Activated CD8-positive, alpha-beta memory T cell treated with anti-CD3 and anti-CD28 coated beads for 1 hour (primary cell): ENCODE data around the gene LRP1-AS.
A peak's percentile ranks its signal among the peaks of the same experiment; 100 is the strongest.
"Not testable (repeated sequence)": the region's sequence is repeated elsewhere in the genome, so short reads cannot be mapped to it uniquely, and the experiment has no call there.

Source experiments
- DNase-seq, 2 donors: peaks; one replicate each; pipeline ENCODE4 v3.0.0-alpha.2; 2020; ENCODE audit warnings: low read depth in 1 of 2; ENCODE audit errors: extremely low read depth in 1 of 2

LRP1-AS gene

DNA sequence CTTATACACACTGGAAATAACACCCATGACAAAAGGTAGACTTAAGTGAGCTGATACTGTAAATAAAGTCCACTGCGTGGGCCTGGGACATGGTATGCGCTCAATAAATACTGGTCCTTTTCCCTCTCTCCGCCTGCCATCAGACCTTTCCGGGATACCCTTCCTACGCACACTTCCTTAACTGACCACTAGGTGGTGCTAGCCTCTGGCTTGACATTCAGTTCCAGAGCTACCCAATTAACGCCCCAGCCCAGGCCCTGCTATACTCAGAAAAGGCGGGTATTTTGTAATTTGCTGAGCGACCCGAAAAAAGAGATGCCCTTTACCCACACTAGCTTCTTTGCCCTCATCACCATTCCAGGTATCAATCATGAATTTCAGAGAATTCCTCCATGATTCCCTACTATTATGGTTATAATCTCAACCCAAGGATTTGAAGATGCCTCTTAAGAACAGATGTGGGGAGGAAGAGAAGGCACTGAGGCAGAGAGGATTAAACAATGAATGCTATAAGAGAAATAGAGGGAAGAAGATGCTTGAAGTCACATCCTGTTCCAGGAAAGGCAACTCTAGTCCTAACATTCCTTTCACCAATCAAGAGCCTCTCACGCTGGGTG is 23.1 kb downstream of the LRP1-AS start:
- DNase-seq, result peak; percentile 44 to 54

- DNase-seq, result no peak
Observed at GRCh38 chr12:57123813-57124212, 23.6 kb downstream of the LRP1-AS start.

GRCh38 chr12:57120718-57121117 is 26.7 kb downstream of the LRP1-AS start:
- not testable (repeated sequence) for DNase-seq

- no peak for DNase-seq
Observed at GRCh38 chr12:57119294-57120085, 27.9 kb downstream of the LRP1-AS start.

DNA sequence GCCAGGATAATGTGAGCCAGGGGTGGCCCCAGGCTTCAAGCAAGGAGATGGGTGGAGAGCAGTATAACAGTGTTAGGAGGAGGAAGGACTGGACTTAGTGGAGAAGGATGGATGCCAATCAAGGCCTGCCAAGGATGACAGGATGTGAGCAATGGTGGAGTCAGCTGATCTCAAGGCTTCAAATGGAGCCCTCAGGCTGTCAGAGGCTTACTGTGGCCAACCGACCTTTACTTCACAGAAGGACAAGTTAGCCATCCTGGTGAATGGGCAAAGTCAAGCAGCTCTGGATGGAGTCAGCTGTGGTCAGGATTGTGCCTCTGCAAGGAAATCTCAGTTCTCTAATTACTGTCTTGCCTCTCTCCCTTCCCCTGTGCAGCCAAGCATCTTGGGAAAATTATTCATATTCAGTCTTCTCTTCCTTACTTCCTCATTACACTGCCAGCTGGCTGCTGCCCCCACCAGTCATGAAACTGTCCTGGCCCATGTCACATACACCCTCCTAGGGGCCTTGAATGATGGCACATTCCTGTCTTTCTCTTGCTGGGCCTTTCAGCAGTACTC is 28.6 kb downstream of the LRP1-AS start:
- DNase-seq, result no peak

- no peak for DNase-seq
Observed at GRCh38 chr12:57116580-57117281, 30.7 kb downstream of the LRP1-AS start.

- DNase-seq, result no peak
Observed at GRCh38 chr12:57112492-57113294, 34.7 kb downstream of the LRP1-AS start.

DNA sequence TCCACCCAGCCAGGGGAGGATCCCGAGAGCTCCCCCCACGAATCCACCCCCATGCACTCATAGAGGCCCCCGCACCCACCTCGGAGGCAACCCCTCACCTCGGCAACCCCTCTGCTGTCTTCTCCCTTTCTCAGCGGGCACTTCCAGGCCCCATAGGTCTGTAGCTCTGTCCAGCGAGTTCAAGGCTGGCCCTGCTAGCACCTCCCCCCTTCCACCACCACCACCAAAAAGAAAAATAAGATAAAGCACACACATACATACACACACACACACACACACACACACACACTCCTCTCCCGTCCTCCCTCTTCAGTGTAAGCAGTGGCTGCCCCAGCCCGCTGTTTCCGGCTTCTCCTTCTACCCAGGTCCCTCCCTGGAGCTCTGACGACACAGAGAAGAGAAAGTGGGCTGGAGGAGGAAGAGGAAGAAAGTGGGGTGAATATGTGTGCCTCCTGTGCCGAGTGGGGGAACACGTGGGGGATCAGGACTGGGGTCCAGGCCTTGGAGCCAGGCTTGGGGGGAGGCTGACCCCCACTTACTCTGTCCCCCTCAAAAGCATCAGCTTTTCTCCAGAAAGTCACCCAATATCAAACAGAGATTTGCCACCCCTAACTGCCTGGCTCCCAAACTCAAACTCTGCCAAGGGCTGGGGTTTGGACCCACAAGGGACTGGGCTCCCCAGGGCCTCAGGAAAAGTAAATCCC is 36.2 kb downstream of the LRP1-AS start, which contains the start of gene STAT6:
TSS of gene STAT6 (minus strand) at position 332 of the 704 bp plus-strand sequence. CDS start 3,084 bp downstream, outside the sequence.
- DNase-seq, result peak; percentile 63 to 69

GRCh38 chr12:57110104-57111030 is 37.1 kb downstream of the LRP1-AS start:
- peak; percentile 50 to 54 for DNase-seq

GRCh38 chr12:57109207-57110103 is 38.0 kb downstream of the LRP1-AS start:
- no peak for DNase-seq

DNA sequence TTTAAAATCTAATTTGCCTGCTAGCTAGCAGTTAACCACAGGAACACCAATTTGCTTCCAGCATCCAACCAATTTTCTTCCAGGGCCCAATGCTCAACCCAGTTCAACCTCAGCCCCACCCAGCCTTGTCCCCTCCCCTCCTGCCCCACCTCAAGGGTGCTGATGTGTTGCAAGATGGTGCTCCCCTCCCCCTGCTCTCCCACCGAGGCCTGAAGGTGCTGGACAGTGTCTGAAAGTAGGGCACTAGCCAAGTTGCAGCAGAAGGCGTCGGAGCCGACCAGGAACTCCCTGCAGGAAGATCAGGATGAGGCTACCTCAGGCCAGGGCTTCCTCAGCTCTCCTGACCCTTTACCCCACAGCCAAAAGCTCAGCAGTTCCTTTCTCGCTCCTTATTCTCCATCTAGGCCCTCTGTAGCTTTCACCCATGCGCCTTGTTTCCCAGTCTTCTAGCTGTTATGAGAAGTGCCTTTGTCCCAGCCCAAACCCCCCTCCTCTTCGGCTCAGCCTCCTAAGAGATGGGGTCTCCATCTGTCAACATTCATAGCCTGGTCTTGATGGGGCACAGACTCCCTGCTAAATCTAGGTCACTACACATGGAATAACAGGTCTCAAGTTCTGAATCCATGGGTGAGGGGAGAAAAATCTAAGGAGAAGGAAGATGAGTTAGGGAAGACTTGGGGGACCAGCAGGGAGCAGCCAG is 39.8 kb downstream of the LRP1-AS start:
- DNase-seq, result no peak

GRCh38 chr12:57106021-57106708 is 41.3 kb downstream of the LRP1-AS start:
- no peak for DNase-seq

DNA sequence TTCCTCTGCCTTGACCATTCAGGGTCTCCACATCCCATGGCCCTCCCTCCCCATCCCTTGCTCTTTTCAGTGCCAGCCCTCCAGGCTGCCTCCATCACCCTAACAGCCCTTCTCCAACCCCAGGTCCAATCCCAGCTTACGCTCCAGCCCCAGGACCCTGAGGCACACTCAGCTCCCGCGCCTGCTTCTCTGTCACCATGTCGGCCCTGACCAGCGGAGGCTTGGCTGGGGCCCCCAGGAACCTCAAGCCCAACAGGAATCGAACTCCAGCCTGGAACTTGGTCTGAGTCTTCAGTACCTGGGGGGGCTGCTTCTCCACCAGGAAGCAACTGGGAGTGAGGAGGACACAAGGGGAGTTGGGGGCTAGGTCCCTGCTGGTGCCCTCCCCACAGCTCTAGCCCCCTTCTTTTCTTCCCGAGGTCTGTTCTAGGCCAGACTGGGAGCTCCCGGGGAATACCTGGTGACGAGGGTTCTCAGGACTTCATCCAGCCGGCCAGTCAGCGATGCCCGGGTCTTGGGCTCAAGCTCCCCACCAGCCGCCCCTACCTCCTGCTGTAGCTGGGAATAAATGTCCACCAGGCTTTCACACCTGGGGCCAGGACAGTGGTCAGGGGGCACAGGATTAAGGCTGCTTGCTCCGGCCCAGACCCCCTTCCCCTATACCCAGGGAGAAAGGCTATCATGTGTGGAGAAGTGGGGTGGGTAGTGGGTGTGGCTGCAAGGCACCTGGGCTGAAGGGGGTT is 42.2 kb downstream of the LRP1-AS start:
- DNase-seq, result no peak

- no peak for DNase-seq
Observed at GRCh38 chr12:57104292-57104910, 43.0 kb downstream of the LRP1-AS start.

GRCh38 chr12:57103856-57104255 is 43.6 kb downstream of the LRP1-AS start:
- no peak for DNase-seq
